Stimulated activated CD4-positive, alpha-beta T cell treated with anti-CD3 and anti-CD28 coated beads, Interleukin-4, amount 100 ng/mL, for 48 hours (primary cell): ENCODE results near the gene SSH2.

Experiments
- DNase-seq, 2 donors: peaks; one replicate each; pipeline ENCODE4 v3.0.0-alpha.2; 2020; ENCODE audit warnings: low read depth in 2 of 2

The SSH2 gene

DNA sequence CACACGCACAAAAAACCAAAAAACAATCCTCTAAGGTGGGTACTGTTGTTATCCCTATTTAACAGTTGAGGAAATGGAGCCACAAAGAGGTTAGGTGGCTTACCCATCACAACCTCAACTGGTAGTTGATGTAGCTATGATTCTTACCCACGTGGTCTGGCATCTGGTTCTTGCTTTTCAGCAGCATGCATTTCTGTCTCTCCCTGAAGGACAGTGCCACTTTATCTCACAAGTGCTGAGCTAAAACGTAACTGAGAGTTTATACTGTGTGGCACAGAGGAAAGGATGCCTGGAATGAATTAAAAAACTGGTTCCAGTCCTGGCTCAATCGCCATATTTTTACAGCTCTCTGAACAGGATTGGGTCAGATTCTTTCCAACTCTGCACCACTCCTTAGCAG, 305.4 kb downstream of the SSH2 start:
- DNase-seq = no peak

DNA sequence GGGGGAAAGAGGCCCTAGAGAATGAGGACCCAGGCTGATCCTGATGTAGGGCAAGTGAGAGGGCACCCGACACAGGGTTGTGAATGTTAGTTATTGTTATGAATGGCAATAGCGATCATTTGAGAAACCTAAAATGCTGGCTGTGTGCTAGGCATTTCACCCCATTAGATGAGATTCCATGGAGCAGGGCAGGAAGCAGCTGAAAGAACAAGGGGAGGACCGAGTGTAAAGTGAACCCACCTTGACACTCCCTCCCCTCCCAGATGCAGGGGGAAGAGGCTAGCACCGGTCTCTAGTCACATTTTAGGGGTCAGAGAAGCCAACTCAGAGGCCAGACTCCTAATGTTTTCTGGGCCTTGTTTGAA, 306.8 kb downstream of the SSH2 start:
- no peak for DNase-seq

DNA sequence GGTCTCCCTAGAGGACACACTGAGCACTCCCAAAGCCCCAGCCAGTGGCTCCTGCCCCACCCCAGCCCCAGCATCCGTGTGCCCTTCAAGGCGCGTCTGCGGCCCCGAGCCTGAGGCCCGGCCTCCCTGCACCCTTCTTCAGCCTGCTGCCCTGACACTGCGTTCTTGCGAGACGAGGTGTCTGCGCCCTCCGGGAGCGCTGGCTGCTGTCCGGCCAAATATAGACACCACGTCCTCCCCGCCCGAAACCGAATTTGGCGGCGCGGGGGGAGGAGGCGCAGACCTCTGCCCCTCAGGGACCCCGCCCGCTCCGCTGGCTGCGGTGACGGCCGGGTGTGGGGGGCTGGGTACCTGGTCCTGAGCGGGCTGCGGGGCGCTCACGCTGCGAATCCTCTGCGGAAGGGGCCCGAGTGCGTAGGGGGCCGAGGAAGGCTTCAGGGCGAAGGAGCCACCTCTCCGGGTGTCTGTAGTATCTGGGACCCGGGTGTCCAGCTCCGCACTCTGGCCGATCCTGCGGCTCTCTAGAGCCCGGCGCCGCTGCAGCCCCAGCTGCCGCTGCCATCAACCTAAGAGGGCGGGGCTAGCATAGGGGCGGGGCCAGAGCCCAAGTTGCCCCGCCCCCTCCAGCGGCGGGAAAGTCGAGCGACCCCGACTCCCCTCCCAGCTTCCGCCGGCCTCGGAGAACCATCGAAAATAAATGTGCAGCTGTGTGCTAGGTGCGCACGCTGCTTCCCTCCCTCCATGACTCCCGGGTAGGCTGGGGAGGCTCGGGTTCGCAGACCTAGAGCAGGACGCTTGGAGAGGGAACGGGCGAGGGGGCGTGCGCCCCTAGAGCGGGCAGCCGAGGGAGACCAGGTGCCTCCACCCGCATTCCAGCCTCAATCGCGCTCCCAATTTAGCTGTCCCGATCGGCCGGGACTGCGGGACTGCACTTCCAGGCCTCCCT, 307.4 kb downstream of the SSH2 start, which contains the start of gene CORO6:
Gene CORO6, minus strand, starts transcription at position 576 of the 946 bp plus-strand sequence. CDS start 1,491 bp downstream, outside the sequence.
- DNase-seq = peak in 1 of 2 donors; percentile 64

DNA sequence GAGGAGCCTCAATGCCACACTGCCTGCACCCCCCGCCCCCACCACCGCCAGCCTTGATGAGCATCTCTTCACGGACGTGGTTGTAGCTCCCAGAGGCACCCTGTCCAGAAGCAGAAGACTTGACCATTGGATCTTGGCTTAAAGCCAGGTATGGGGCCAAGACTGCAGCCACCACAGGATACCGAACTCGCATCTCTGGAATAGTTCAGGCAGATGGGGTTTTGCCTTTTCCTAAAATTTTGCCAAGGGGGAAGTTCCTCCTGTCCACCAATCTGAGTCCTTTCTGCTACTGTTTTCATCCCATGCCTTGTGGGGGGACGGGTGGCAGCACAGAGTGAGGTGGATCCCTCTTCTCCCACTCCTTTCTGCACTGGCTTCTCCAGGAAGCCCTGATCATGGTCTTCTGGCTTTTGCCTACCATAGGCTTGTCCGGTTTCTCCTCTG, 308.3 kb downstream of the SSH2 start:
- no peak for DNase-seq

DNA sequence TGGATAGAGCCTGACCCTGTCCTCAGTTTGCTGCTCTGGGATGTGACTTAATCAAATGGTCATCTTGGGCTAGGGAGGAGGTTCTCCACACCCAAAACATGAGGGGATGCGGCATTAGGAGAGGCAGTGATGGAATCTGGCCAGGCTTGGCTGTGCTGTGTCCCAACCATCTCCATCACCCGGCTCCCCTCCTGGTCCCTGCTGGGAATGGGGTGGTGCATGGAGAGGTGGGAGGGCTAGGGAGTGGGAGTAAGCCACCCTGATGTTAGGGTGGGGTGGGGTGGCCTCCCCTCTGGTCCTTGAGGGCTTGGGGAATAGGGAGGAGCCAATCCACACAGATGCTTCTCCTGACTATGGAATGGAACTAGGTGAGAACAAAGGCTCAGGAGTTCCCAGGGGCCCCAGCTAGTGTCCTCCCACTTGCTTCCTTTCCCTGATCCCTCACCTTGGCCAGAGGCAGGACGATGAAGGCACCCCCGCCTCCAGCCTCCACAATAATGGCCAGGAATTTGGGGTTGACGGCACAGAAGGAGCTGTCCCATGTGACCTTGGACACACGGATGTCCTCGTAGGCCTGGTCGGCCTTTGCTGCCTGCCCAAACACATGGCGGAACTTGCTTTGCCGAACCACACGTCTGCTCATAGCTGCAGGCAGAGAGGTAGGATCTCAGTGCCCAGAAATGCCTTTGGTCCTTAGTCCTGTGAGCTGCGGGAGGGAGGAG, 309.1 kb downstream of the SSH2 start:
- DNase-seq = no peak

DNA sequence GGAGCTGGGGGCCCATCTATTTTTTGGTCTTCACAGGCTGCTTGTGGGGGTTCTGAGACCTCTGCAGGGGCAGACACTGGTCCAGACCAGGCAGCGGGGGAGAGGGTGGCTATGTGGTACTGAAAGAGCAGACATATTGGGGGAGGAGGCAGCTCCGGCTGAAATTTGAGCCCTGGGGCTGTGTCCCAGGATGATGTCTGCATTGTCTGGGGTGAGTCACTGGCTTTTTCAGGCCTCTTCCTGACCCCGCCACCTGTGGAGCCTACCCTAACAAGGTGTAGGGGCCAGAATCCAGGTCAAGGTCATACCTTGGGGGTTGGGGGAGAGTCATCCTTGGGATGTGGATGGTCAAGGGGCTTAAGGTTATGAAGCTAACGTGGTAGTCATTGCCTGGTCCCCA, 309.8 kb downstream of the SSH2 start:
- no peak for DNase-seq

DNA sequence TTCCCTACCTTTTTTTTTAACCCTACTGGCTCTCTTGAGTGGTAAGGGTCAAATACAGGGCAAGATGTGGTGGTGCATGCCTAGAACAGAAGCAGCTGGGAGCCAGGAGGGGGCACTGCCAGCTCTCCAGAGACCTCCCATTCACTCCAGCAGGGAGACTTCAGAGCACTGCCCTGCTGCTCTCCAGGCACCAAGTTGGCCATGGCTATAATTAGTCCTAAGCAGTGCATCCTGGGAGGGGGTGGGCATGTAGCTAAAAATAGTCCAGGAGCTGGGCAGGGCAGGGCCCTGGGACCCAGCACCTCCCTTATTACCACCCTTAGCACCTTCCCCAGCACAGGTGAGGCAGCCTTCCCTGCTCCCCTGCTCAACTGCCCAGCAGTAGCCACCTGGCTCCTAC, 310.8 kb downstream of the SSH2 start:
- no peak for DNase-seq

DNA sequence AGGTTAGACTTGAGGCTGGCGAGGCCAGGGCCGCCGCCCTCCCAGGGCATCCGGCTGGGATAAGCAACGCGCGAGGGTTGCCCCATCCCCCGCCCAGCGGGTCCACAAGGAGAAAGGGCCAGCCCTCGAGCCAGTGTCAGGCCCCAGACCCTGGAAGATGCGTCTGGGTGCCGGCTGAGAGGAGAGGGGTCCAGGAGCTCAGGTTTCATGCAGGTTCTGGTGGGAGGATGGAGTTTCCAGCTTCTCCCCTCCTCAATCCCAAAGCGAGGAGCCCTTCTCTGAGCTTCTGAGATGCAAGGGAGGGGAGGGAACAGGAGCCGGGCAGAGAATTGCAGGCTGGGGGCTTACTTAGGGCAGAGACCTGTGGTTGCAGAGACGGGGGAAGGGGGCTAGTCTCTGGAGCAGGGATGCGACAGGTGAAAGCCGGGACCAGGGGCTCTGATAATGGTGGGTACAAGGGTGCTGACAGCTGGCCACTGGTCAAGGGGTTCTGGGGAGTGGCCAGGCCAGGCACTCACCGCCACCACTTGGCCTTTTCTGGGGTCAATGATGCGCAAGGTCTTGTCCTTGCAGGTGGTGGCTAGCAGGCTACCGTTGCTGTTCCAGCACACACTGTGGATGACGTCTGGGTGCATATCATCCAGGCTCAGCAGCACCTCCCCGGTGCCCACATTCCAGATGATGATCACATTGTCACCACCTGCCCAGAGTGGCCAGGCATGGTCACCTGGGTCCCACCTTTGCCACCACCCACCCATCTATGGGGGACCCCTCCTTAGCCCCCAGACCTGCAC, 311.6 kb downstream of the SSH2 start:
- no peak for DNase-seq

DNA sequence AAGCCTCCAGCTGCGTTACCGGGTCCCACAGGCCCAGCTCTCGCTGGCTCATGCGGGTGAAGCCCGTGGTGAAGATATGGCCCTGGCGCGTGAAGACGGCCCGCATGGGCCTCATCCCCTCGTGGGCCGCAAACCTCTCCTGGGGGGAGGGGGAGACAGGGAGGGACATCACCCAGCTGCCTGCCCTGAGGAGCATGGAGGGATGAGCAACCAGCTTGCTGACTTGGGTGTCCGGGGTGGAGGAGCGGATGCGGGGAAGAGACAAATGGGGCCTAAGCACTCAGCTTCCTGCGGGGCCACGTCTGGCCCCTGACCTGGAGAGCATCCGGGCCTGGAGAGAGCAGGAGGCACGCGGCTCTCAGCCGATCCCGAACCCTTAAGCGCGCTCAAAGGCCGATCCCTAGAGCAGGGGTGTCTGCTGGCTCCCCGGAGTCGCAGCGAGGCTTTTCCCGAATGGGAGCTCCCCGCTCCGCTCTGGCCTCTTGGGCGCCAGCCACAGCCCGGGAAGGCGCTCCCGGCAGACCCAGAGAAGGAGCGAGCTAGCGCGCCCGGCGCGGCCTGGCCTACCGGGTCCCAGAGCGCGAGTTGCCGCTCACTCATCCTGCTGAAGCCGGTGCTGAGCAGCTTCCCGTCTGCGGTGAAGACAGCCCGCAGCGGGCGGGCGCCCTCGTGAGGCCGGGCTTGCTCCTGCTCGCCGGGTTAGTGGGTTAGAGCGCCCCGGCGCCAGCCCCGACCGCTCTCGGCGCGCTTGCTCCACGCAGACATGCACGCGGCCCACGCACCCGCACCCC, 312.4 kb downstream of the SSH2 start:
- peak; percentile 82 to 83 for DNase-seq

DNA sequence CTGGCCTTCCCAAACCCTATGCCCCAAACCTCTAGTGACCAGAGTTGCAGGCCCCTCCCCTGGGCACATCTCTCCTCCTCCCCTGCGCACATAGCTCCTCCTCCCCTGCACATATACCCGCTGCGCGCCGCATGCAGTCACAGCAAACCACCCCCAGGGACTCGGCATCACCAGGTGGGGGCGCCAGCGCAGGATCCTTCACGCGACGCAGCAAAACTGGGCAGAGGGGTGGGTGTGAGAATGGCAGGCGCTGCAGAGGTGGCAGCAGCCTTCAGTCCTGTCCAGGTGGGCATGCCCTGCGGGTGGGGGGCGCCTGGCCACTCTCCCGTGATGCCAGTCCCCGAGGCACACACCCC, 312.9 kb downstream of the SSH2 start:
- peak; percentile 93 to 95 for DNase-seq

DNA sequence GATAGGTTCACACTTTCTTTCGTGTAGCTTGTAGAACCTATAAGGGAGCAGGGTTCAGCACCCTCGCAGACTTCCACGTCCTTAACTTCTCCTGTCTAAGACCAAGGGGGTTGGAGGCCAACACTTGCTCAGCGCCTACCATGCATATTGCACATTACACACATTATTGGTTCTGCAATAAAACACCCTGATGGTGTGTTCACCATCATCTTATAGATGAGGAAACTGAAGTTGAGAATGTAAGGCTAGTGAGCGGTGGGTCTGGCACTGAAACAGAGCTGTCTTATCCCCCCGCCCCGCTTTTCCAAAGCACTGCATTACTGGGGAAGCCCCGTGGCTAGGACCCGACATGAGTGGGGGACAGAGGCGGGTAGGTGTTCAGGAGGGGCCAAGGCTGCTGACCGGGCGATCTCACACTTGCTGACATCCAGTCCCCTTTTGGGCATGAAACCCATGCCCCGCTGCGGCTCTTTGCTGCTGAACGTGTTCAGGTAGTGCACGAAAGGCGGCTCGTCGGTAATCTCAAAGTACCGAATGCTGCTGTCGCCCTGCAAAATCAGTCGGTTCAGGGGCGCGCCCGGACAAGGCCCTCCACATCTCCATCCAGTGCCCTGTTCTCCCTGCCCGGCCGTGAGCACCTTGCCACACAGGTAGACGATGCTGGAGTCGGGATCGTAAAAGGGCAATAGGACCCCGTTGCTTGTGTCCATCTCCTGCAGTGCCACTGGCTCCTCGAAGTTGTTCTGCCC, 313.6 kb downstream of the SSH2 start:
- DNase-seq = no peak

DNA sequence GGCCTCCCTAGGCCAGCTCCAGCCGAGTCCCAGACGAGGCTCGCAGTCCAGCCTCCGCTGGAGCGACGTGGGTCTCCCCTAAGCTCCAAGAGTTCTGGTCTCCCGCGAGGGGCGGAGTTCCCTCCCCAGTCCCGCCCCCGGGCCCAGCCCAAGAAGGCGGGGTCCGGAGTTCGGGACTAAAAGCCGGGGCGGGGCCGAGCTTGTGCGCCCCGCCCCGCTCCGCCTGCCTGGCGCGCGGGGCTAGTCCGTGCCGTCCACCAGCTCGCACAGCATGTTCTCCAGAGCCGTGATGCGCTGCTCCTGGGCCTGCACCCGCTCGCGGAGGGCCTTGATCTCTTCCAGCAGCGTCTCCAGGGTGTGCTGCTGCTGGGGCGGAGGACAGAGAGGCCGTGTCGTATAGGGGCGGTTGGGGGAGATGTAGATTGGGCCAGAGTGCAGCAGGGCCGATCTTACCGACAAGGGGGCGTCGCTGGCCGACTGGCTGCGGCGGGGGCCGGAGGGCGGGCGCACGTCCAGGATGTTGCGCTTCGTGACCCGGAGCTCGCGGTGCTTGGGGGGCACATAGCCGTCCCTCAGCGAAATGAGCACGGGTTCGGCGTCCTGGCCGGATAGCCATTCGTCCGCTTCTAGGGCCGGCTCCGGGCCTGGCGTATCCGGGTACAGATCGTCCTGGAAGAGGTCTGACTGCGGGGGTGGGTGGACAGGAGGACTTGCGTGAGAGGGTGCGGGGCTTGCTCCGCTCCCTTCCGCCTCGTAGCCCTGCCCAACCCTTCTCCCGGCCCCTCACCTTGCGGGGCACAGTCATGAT, 314.3 kb downstream of the SSH2 start:
- DNase-seq = peak; percentile 79 to 80

DNA sequence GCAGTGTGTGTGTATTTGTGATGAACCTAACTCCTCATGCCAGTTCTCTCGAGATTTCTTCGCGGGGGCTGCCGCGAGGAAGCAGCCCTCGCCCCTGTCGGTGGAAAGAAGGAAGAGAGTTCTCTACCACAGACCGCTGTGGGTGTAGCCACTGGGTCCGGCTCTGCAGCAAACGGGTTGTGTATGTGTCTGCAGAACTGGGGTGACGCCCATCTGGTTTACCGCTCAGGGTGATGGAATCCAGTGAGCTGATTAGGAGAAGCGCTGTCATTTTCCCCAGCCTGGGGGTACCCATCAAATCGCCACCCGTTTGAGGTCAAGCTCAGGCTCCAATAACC, 315.0 kb downstream of the SSH2 start:
- no peak for DNase-seq

DNA sequence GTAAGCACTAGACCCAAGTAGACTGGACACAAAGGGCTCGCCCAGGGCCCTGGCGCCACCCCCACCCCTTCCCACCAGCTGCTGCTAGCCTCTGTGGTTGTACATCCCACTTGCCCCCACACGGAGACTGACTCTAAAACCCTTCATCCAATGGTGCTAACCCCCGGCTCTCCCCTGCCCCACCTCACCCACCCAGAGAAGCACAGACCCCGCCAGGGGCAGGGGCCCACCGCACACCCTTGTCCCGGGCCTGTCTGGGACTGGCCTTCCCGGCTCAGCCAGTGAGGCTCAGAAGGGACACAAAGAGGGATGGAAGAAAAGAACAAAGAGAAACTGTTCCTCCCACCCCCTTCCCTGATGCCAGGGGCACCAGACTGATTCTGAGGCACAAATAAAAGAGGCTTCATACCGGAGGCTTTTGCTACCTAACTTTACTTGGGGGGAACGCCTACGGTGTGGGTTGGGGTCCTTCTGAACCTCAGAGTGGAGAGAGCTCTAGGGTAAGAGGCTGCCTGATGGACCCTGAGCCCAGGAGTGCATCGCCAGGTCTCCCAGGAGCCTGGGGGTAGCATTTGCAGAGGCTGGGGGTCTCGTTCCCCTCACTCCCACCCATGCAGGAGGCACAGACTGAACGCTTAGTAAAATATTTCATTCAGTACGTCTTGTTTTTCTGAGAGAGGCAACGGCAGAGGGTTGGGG, 315.5 kb downstream of the SSH2 start:
- DNase-seq = no peak

DNA sequence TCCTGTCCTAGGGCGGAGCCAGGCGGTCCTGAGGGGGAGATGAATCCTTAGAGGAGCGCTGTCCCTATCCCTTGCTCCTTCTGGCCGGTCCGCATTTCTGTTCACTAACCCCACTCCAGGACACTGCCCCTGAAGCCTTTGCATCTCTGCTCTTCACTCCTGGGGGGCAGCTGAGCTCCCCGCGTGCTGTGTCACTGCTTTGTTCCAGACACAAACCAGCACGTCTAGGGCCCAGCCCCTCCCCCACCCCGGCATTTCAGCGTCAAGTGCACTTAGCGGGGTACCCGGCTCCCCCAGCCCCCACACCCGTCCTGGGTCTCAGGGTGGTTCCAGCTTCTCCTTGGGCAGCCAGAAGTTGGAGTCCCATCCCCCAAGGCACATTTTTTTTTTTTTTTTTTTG, 316.2 kb downstream of the SSH2 start:
- DNase-seq = no peak

DNA sequence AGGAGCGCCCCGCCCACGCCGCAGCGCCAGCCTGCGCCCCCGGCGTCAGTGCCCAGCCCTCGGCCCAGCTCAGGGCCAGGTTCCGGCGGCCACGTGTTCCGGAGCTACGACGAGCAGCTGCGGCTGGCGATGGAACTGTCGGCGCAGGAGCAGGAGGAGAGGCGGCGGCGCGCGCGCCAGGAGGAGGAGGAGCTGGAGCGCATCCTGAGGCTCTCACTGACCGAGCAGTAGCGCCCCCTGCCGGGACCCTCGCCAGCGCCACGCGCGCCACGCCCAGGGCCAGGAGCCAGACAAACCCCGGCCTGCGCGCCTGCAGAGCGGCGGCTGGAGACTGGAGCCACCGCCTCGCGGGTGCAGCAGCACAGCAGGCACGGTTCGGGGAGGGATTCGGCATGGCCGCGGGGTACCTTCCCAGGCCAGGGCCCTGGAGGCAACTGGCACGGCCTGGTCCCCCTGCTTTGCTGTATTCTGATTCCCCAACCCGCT, 316.6 kb downstream of the SSH2 start:
- DNase-seq = peak; percentile 94 to 99

DNA sequence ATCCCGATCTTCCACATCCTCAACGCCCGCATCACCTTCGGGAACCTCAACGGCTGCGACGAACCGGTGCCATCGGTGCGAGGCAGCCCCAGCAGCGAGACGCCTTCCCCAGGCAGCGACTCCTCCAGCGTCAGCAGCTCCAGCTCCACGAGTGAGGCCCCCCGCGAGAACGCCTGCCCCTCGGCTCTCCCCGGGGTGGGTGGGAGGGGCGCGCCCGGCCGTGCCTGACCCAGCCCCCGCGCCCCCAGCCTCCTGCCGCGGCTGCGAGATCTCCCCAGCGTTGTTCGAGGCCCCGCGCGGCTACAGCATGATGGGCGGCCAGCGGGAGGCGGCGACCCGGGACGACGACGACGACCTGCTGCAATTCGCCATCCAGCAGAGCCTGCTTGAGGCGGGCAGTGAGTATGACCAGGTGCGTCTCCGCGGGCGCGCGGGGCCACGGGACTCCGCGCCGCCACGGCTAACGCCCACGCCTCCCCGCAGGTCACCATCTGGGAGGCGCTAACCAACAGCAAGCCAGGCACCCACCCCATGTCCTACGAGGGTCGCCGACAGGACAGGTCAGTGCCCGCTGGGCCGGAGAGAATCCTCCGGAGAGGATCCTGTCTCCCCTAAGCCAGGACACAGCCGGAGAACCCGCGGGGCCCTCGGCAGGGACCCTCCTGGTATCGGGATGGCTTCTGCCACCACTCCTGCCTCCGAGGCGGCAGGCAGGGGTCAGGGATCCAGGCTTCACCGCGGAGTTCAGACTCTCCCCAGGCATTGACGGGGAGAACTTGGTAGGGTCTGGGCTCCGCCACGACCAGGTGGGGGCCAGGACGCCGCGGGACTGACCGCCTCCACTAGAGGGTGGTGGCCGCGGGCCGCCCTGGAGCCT, 317.4 kb downstream of the SSH2 start:
- no peak for DNase-seq

DNA sequence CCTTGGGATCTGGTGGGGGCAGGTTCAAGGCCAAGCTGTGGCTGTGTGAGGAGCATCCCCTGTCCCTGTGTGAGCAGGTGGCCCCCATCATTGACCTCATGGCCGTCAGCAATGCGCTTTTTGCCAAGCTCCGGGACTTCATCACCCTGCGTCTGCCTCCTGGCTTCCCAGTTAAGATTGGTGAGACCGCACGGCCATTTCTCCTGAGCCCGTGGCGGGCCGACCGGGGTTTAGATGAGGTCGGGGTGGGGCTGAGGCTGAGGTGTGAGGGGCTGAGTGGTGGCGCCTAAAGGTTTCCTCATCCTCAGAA, 318.0 kb downstream of the SSH2 start:
- DNase-seq = no peak
